A549 (cell line): ENCODE results near the gene CNTNAP2. TPM values are rescaled to one million over a fixed set of nuclear protein-coding genes. Genes with fewer than 3 reads are reported as not detected.

Experiments
- ATAC-seq, 2 experiments: fragments of 200-7000 bp in 1 of 2; fragments of >200 bp in 1 of 2; cut with Nextera tagmentation in 1 of 2; cut with Tn5 transposase in 1 of 2; 3 replicates each; pipeline versions ENCODE4 v1.8.0 to v1.9.1; 2018 to 2020; ENCODE audit warnings: mild to moderate bottlenecking in 1 of 2, moderate library complexity in 1 of 2
- CTCF ChIA-PET: fragments of 300-600 bp; sonication (Branson Sonifier 250); formaldehyde crosslinking; extraction: SDS; loops from one replicate; lab custom pipeline; 2021; ENCODE audit warnings: antibody characterized with exemption, inconsistent platforms; lab: Yijun Ruan, JAX
- POLR2A ChIA-PET: fragments of 350-600 bp; formaldehyde crosslinking; extraction: SDS; loops from one replicate; lab custom pipeline; 2021; ENCODE audit warnings: antibody characterized with exemption, inconsistent platforms; lab: Yijun Ruan, JAX
- DNase-seq, 2 experiments: peaks; one replicate each; pipeline versions ENCODE4 v3.0.0 to v3.0.0-alpha.2; 2011 to 2016; ENCODE audit warnings: low read depth in 1 of 2, low spot score in 1 of 2
- FAIRE-seq: peaks from 2 replicates; lab custom pipeline; 2011; peaks lifted over from hg19 to GRCh38; lab: Jason Lieb, UNC
- H3K27ac ChIP-seq, 2 experiments: fragments of >200 bp; sonication (Bioruptor Twin); formaldehyde crosslinking; 3 replicates each; pipeline ENCODE4 v1.5.1; 2016 to 2017
- H3K4me1 ChIP-seq: fragments of >200 bp; sonication (Bioruptor Twin); formaldehyde crosslinking; 3 replicates; pipeline ENCODE4 v1.6.1; 2016
- H3K4me2 ChIP-seq: fragments of >200 bp; sonication (Bioruptor Twin); formaldehyde crosslinking; 3 replicates; pipeline ENCODE4 v1.6.1; 2016
- H3K4me3 ChIP-seq: fragments of >200 bp; sonication (Bioruptor Twin); formaldehyde crosslinking; 3 replicates; pipeline ENCODE4 v1.5.1; 2016
- H3K9me3 ChIP-seq: fragments of >200 bp; sonication (Bioruptor Twin); formaldehyde crosslinking; 3 replicates; pipeline ENCODE4 v1.6.1; 2016
- ATOH8 ChIP-seq: fragments of 250-450 bp; sonication (Bioruptor Pico); IDR thresholded peaks from 2 replicates; pipeline ENCODE4 v1.5.0; 2020; ENCODE audit warnings: low read depth, mild to moderate bottlenecking, moderate library complexity
- BCL3 ChIP-seq: fragments of >200 bp; sonication (Bioruptor Twin); formaldehyde crosslinking; IDR thresholded peaks from 3 replicates; pipeline ENCODE4 v1.6.1; 2016
- BHLHE40 ChIP-seq: IDR thresholded peaks from 2 replicates; pipeline ENCODE4 v1.6.1; 2012; ENCODE audit warnings: low read depth, low read length, inconsistent platforms
- CBX2 ChIP-seq: fragments of 200-600 bp; sonication (generic); IDR thresholded peaks from 2 replicates; pipeline ENCODE4 v1.6.1; 2016; ENCODE audit warnings: low read depth, mild to moderate bottlenecking, borderline replicate concordance
- CBX8 ChIP-seq: fragments of 200-600 bp; sonication (generic); IDR thresholded peaks from 2 replicates; pipeline ENCODE4 v1.6.1; 2016
- CHD2 ChIP-seq: fragments of 150-350 bp; IDR thresholded peaks from 2 replicates; pipeline ENCODE4 v1.6.1; 2014; ENCODE audit warnings: low read length; ENCODE audit not compliant: partially characterized antibody
- CTCF ChIP-seq: fragments of >200 bp; sonication (Bioruptor Twin); formaldehyde crosslinking; IDR thresholded peaks from 3 replicates; pipeline ENCODE4 v1.5.1; 2016
- E2F6 ChIP-seq: IDR thresholded peaks from 2 replicates; pipeline ENCODE4 v1.6.1; 2012; ENCODE audit warnings: low read depth, borderline replicate concordance
- ELK1 ChIP-seq: fragments of 150-350 bp; IDR thresholded peaks from 2 replicates; pipeline ENCODE4 v1.6.1; 2014; ENCODE audit warnings: low read depth, mild to moderate bottlenecking, low read length
- ESRRA ChIP-seq: fragments of 150-350 bp; IDR thresholded peaks from 2 replicates; pipeline ENCODE4 v1.6.1; 2014; ENCODE audit warnings: mild to moderate bottlenecking, low read length, borderline replicate concordance
- FOSB ChIP-seq: fragments of 250-450 bp; sonication (Bioruptor Pico); IDR thresholded peaks from 2 replicates; pipeline ENCODE4 v1.5.0; 2020; ENCODE audit warnings: mild to moderate bottlenecking, moderate library complexity
- FOXS1 ChIP-seq: fragments of 250-450 bp; sonication (Bioruptor Pico); IDR thresholded peaks from 2 replicates; pipeline ENCODE4 v1.5.0; 2020; ENCODE audit warnings: mild to moderate bottlenecking, moderate library complexity
- GATA3 ChIP-seq: IDR thresholded peaks from 2 replicates; pipeline ENCODE4 v1.6.1; 2012; ENCODE audit warnings: borderline replicate concordance
- HEYL ChIP-seq: fragments of 250-450 bp; sonication (Bioruptor Pico); IDR thresholded peaks from 2 replicates; pipeline ENCODE4 v1.8.0; 2021; ENCODE audit warnings: mild to moderate bottlenecking, moderate library complexity
- HMGXB4 ChIP-seq: fragments of 250-450 bp; sonication (Bioruptor Pico); IDR thresholded peaks from 2 replicates; pipeline ENCODE4 v1.5.0; 2021; ENCODE audit warnings: mild to moderate bottlenecking, moderate library complexity, borderline replicate concordance
- HOXA7 ChIP-seq: fragments of 250-450 bp; sonication (Bioruptor Pico); IDR thresholded peaks from 2 replicates; pipeline ENCODE4 v1.5.0; 2020; ENCODE audit warnings: mild to moderate bottlenecking, moderate library complexity
- HOXB5 ChIP-seq: fragments of 250-450 bp; sonication (Bioruptor Pico); IDR thresholded peaks from 2 replicates; pipeline ENCODE4 v1.5.0; 2020; ENCODE audit warnings: mild to moderate bottlenecking, moderate library complexity
- JUNB ChIP-seq: fragments of >200 bp; sonication (Bioruptor Twin); formaldehyde crosslinking; IDR thresholded peaks from 2 replicates; pipeline ENCODE4 v1.6.1; 2016
- KDM5A ChIP-seq: fragments of 200-600 bp; sonication (generic); IDR thresholded peaks from 2 replicates; pipeline ENCODE4 v1.6.1; 2016; ENCODE audit warnings: antibody characterized with exemption, mild to moderate bottlenecking
- MYC ChIP-seq: IDR thresholded peaks from 2 replicates; pipeline ENCODE4 v1.6.1; 2012; ENCODE audit warnings: mild to moderate bottlenecking, inconsistent platforms, low read length, improper control_type of control experiment, borderline replicate concordance
- NFE2L2 ChIP-seq: fragments of 150-350 bp; conservative IDR thresholded peaks from 2 replicates; pipeline ENCODE4 v1.6.1; 2014; ENCODE audit warnings: low read length
- PHF8 ChIP-seq: fragments of 200-600 bp; sonication (generic); IDR thresholded peaks from 2 replicates; pipeline ENCODE4 v1.6.1; 2016; ENCODE audit warnings: low read depth, mild to moderate bottlenecking, antibody characterized with exemption, moderate library complexity, borderline replicate concordance
- RCOR1 ChIP-seq: fragments of 150-350 bp; IDR thresholded peaks from 2 replicates; pipeline ENCODE4 v1.6.1; 2014; ENCODE audit warnings: antibody characterized with exemption, low read length, low read depth
- RNF2 ChIP-seq: fragments of 200-600 bp; sonication (generic); IDR thresholded peaks from 2 replicates; pipeline ENCODE4 v1.6.1; 2016; ENCODE audit warnings: low read depth, mild to moderate bottlenecking, antibody characterized with exemption, moderate library complexity, borderline replicate concordance
- TFCP2L1 ChIP-seq: fragments of 250-450 bp; sonication (Bioruptor Pico); IDR thresholded peaks from 2 replicates; pipeline ENCODE4 v1.5.0; 2021; ENCODE audit warnings: mild to moderate bottlenecking
- TP53 ChIP-seq: fragments of 250-450 bp; sonication (Bioruptor Pico); IDR thresholded peaks from 2 replicates; pipeline ENCODE4 v1.5.0; 2021; ENCODE audit warnings: mild to moderate bottlenecking, moderate library complexity
- ZNF302 ChIP-seq: fragments of 250-450 bp; sonication (Bioruptor Pico); IDR thresholded peaks from 2 replicates; pipeline ENCODE4 v1.9.0; 2021; ENCODE audit warnings: inconsistent platforms, mild to moderate bottlenecking, moderate library complexity
- ZSCAN20 ChIP-seq: fragments of 250-450 bp; sonication (Bioruptor Pico); IDR thresholded peaks from 2 replicates; pipeline ENCODE4 v1.8.0; 2022; ENCODE audit warnings: mild to moderate bottlenecking, moderate library complexity
- WGBS: methylation state at CpG from one replicate; pipeline ENCODE4 v1.1.6; 2017; ENCODE audit errors: missing lambda C conversion rate; 5-methylcytosine and 5-hydroxymethylcytosine counted together
- polyA plus RNA-seq, 4 experiments: library from polyadenylated mRNA; depleted of rRNA in 3 of 4; stranded (reverse); fragments of >200 nt; fragmentation: RNase III in 1 of 4; extraction: RNeasy Plus Mini Kit Qiagen cat#74134 plus additional on column Dnase treatment in 1 of 4; gene quantifications; 2 replicates in 3 of 4; 3 replicates in 1 of 4; pipeline ENCODE4 v1.2.3, GENCODE V29; 2011 to 2017

The CNTNAP2 gene
- polyA plus RNA-seq, 2 of the 4 experiments (the other 2 are of a cell fraction) = 0.05 to 0.13 TPM

- TF ChIP-seq RNF2 (no peak), ZSCAN20 (no peak)
Observed at GRCh38 chr7:147033641-147034040, 917.0 kb downstream of the CNTNAP2 start (continued).

GRCh38 chr7:147041438-147041837, 924.8 kb downstream of the CNTNAP2 start:
- H3K27ac ChIP-seq = no peak overlapping the region
- no peak overlapping the region for H3K4me2 ChIP-seq
- no peak overlapping the region for H3K4me3 ChIP-seq
- H3K4me1 ChIP-seq = no peaks in the 10 kb centered on the region
- CTCF ChIA-PET = no interaction called here
- no peak for FAIRE-seq
- 77% methylated on average over 2 of the region's 2 CpGs for WGBS
- no peak for ATAC-seq
- no peak for DNase-seq
- POLR2A ChIA-PET = no interaction called here
- H3K9me3 ChIP-seq = no peaks in the 10 kb centered on the region
- TF ChIP-seq PHF8 (no peak), HEYL (CRISPR knock-in tag) (no peak), RCOR1 (no peak), ZNF302 (CRISPR knock-in tag) (no peak), FOSB (CRISPR knock-in tag) (no peak), BHLHE40 (no peak), E2F6 (no peak), ATOH8 (no peak), ZSCAN20 (no peak), ESRRA (no peak), ELK1 (no peak), HOXA7 (CRISPR knock-in tag) (no peak), HOXB5 (CRISPR knock-in tag) (no peak), JUNB (no peak), HMGXB4 (CRISPR knock-in tag) (no peak), GATA3 (no peak), RNF2 (no peak), TFCP2L1 (no peak), BCL3 (no peak), TP53 (CRISPR knock-in tag) (no peak)

GRCh38 chr7:147044941-147045340, 928.3 kb downstream of the CNTNAP2 start:
- DNase-seq = no peak
- CTCF ChIA-PET = no interaction called here
- ATAC-seq = no peak
- no peak for TF ChIP-seq CHD2
- no peak for TF ChIP-seq RNF2
- no peak for TF ChIP-seq CBX2
- no peak for TF ChIP-seq BHLHE40
- no peak for TF ChIP-seq BCL3
- TF ChIP-seq CTCF = no peak
- no peak for TF ChIP-seq CBX8
- no peak for TF ChIP-seq FOSB (CRISPR knock-in tag)
- TF ChIP-seq TP53 (CRISPR knock-in tag) = no peak
- no peak for TF ChIP-seq MYC
- TF ChIP-seq PHF8 = no peak
- TF ChIP-seq KDM5A = no peak
- no peak for TF ChIP-seq NFE2L2
- TF ChIP-seq FOXS1 (CRISPR knock-in tag) = no peak

More at GRCh38 chr7:147044941-147045340, 928.3 kb downstream of the CNTNAP2 start:
- no peak overlapping the region for H3K4me2 ChIP-seq
- H3K4me1 ChIP-seq = no peaks in the 10 kb centered on the region
- H3K27ac ChIP-seq = no peak overlapping the region
- POLR2A ChIA-PET = no interaction called here
- no peak for FAIRE-seq
- H3K4me3 ChIP-seq = no peak overlapping the region
- H3K9me3 ChIP-seq = no peaks in the 10 kb centered on the region
- 28% methylated on average over 6 of the region's 6 CpGs for WGBS
